ENCODE results near the gene MFSD11.
"Not testable (repeated sequence)": the region's sequence is repeated elsewhere in the genome, so short reads cannot be mapped to it uniquely, and the experiment has no call there.

GRCh38 chr17:76739568-76740115 lies 1.7 kb downstream of the MFSD11 start:
- TF ChIP-seq CTCF, POLR2A (IDR thresholded peaks at IDR 0.05): not testable (repeated sequence)

All from thyroid gland (tissue), 4 donors.